Epithelial cell of proximal tubule (primary cell): ENCODE results near the gene LHX5. TPM values are rescaled to one million over a fixed set of nuclear protein-coding genes. Genes with fewer than 3 reads are reported as not detected.
A peak's percentile ranks its signal among the peaks of the same experiment; 100 is the strongest.

ENCODE experiments used
- DNase-seq: peaks from one replicate; pipeline ENCODE4 v3.0.0-alpha.2; 2011; ENCODE audit warnings: low read depth
- H3K4me3 ChIP-seq: 2 replicates; pipeline ENCODE4 v1.5.1; 2011; ENCODE audit warnings: low read depth, mild to moderate bottlenecking, low read length
- total RNA-seq: library from RNA; depleted of rRNA; stranded (reverse); fragments of >200 nt; gene quantifications from 2 replicates; pipeline ENCODE4 v1.2.3, GENCODE V29; 2015
- TF ChIP-seq, protein P1 (sequence below): conservative IDR thresholded peaks from 2 replicates; pipeline ENCODE4 v1.5.1; 2012; ENCODE audit warnings: low read depth, mild to moderate bottlenecking, low read length

Gene LHX5
- total RNA-seq, 1 donor from 2014 or later: 0.06 TPM

- TF ChIP-seq, protein P1, sequence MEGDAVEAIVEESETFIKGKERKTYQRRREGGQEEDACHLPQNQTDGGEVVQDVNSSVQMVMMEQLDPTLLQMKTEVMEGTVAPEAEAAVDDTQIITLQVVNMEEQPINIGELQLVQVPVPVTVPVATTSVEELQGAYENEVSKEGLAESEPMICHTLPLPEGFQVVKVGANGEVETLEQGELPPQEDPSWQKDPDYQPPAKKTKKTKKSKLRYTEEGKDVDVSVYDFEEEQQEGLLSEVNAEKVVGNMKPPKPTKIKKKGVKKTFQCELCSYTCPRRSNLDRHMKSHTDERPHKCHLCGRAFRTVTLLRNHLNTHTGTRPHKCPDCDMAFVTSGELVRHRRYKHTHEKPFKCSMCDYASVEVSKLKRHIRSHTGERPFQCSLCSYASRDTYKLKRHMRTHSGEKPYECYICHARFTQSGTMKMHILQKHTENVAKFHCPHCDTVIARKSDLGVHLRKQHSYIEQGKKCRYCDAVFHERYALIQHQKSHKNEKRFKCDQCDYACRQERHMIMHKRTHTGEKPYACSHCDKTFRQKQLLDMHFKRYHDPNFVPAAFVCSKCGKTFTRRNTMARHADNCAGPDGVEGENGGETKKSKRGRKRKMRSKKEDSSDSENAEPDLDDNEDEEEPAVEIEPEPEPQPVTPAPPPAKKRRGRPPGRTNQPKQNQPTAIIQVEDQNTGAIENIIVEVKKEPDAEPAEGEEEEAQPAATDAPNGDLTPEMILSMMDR: no peak
- H3K4me3 ChIP-seq: no peak overlapping the region
- no peak for DNase-seq
These were observed 3.1 kb downstream of the LHX5 start for GRCh38 chr12:113468365-113469223.

GRCh38 chr12:113467502-113468364 is 3.9 kb downstream of the LHX5 start:
- TF ChIP-seq, protein P1: no peak
- no peak for DNase-seq
- peak overlapping the region; percentile 54 for H3K4me3 ChIP-seq

DNA sequence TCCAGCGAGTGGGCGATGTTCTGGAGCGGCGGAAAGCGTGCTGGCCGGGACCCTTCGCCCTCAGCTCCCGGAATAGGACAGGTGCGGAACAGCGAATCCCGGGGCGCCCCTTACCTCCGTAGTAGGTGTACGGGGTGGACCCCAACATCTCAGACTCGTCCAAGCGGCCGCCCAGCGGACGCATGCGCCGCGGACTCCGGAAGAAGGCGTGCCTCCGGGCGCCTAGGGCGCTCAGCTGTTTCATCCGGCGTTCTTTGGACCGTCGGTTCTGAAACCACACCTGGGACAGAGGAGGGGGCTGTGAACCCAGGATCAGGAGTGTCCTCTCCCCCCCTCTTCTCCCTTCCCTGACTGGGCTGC is 4.5 kb downstream of the LHX5 start:
- H3K4me3 ChIP-seq: peak overlapping the region; percentile 54
- DNase-seq: no peak
- TF ChIP-seq, protein P1: no peak

GRCh38 chr12:113466454-113467141 is 5.1 kb downstream of the LHX5 start:
- DNase-seq: no peak
- TF ChIP-seq, protein P1: no peak
- peak overlapping the region; percentile 54 for H3K4me3 ChIP-seq

GRCh38 chr12:113465808-113466453 is 5.7 kb downstream of the LHX5 start:
- no peak for DNase-seq
- TF ChIP-seq, protein P1: no peak
- no peak overlapping the region for H3K4me3 ChIP-seq
